Measurements from ENCODE around the gene UBR1. TPM values are rescaled to one million over a fixed set of nuclear protein-coding genes. Genes with fewer than 3 reads are reported as not detected.

UBR1 gene
- polyA plus RNA-seq, 1 donor from 2014 or later = 33.5 TPM

DNA sequence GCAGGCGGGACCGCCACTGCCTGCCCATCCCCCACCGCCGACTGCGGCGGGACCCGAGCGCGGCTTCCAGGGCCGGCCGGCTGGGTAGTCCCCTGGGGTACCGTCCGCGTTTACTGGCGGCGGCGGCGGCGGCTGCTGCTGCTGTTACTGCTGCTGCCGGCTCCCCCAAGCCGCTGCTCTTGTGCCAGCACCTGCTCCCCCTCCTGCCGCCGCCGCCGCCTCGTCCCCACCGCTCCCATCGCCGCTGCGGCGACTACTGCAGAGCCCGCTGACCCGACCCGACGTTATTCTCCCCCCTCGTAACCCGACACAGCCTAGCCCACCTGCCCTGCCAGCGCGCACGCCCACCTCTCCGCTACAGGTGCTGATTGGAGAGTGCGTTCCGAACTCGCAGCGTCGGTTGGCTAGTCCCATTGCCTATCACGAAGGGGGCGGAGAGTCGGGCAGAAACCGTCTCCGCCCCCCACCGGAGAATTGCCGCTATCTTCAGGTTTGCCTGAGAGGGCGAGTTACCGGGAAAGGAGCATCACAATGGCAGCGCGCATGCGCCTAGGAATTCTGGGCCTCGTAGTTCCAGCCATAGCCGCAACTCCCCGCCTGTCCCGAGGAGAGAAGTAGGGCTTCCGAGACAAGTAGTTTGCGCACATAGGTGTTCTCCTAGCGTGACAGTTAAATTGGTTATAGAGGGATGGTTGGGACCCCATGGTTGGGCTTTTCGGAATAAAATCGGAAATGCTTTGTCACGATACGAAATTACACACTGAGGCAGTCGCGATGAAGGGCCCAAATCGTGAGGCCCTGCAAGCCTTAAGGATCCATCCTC is 185.1 kb downstream of the UBR1 start, which contains the start of gene TTBK2:
Gene TTBK2, minus strand, starts transcription at position 260 of the 823 bp plus-strand sequence. CDS start 42,161 bp downstream, outside the sequence.
- Histone ChIP-seq H2AFZ (ENCODE audit: low read depth, low read length) (peak within 1 kb of the TSS; percentile 77), H3K9me2 (ENCODE audit: insufficient read depth, low read length) (no peaks in the 10 kb centered on the region), H3K4me2 (ENCODE audit: low read length) (peak within 1 kb of the TSS; percentile 76), H3F3A (ENCODE audit: insufficient read depth, low read length, poor library complexity, severe bottlenecking) (no peaks in the 10 kb centered on the region), H3K27me3 (ENCODE audit: insufficient read depth, low read depth, low read length) (no peaks in the 10 kb centered on the region), H4K20me1 (ENCODE audit: insufficient read depth) (no peaks in the 10 kb centered on the region), H3K36me3 (ENCODE audit: insufficient read depth, low read length) (no peaks in the 10 kb centered on the region), H3K4me3 (ENCODE audit: low read length) (peak within 1 kb of the TSS; percentile 80), H3K9me3 (ENCODE audit: low read length) (no peaks in the 10 kb centered on the region), H3K9ac (ENCODE audit: low read length) (peak within 1 kb of the TSS; percentile 78), H3K79me2 (replicated peaks; ENCODE audit: insufficient read depth, low read length) (peaks cover 32% of the 10 kb centered on the region), H3K27ac (ENCODE audit: low read length) (peak within 1 kb of the TSS; percentile 79)
- TF ChIP-seq POLR2AphosphoS5 (IDR thresholded peaks at IDR 0.05) (peak; percentile 87), EP300 (conservative IDR thresholded peaks at IDR 0.05; ENCODE audit: poor library complexity, severe bottlenecking) (peak; percentile 15), RAD21 (conservative IDR thresholded peaks at IDR 0.05) (no peak), MXI1 (conservative IDR thresholded peaks at IDR 0.05; ENCODE audit: poor library complexity, severe bottlenecking) (peak; percentile 50)
- TF ChIP-seq, protein P1, sequence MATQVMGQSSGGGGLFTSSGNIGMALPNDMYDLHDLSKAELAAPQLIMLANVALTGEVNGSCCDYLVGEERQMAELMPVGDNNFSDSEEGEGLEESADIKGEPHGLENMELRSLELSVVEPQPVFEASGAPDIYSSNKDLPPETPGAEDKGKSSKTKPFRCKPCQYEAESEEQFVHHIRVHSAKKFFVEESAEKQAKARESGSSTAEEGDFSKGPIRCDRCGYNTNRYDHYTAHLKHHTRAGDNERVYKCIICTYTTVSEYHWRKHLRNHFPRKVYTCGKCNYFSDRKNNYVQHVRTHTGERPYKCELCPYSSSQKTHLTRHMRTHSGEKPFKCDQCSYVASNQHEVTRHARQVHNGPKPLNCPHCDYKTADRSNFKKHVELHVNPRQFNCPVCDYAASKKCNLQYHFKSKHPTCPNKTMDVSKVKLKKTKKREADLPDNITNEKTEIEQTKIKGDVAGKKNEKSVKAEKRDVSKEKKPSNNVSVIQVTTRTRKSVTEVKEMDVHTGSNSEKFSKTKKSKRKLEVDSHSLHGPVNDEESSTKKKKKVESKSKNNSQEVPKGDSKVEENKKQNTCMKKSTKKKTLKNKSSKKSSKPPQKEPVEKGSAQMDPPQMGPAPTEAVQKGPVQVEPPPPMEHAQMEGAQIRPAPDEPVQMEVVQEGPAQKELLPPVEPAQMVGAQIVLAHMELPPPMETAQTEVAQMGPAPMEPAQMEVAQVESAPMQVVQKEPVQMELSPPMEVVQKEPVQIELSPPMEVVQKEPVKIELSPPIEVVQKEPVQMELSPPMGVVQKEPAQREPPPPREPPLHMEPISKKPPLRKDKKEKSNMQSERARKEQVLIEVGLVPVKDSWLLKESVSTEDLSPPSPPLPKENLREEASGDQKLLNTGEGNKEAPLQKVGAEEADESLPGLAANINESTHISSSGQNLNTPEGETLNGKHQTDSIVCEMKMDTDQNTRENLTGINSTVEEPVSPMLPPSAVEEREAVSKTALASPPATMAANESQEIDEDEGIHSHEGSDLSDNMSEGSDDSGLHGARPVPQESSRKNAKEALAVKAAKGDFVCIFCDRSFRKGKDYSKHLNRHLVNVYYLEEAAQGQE (IDR thresholded peaks at IDR 0.05; ENCODE audit: borderline replicate concordance) = no peak
- TF ChIP-seq, protein P2, sequence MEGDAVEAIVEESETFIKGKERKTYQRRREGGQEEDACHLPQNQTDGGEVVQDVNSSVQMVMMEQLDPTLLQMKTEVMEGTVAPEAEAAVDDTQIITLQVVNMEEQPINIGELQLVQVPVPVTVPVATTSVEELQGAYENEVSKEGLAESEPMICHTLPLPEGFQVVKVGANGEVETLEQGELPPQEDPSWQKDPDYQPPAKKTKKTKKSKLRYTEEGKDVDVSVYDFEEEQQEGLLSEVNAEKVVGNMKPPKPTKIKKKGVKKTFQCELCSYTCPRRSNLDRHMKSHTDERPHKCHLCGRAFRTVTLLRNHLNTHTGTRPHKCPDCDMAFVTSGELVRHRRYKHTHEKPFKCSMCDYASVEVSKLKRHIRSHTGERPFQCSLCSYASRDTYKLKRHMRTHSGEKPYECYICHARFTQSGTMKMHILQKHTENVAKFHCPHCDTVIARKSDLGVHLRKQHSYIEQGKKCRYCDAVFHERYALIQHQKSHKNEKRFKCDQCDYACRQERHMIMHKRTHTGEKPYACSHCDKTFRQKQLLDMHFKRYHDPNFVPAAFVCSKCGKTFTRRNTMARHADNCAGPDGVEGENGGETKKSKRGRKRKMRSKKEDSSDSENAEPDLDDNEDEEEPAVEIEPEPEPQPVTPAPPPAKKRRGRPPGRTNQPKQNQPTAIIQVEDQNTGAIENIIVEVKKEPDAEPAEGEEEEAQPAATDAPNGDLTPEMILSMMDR (IDR thresholded peaks at IDR 0.05; ENCODE audit: poor library complexity, severe bottlenecking) = peak; percentile 73

DNA sequence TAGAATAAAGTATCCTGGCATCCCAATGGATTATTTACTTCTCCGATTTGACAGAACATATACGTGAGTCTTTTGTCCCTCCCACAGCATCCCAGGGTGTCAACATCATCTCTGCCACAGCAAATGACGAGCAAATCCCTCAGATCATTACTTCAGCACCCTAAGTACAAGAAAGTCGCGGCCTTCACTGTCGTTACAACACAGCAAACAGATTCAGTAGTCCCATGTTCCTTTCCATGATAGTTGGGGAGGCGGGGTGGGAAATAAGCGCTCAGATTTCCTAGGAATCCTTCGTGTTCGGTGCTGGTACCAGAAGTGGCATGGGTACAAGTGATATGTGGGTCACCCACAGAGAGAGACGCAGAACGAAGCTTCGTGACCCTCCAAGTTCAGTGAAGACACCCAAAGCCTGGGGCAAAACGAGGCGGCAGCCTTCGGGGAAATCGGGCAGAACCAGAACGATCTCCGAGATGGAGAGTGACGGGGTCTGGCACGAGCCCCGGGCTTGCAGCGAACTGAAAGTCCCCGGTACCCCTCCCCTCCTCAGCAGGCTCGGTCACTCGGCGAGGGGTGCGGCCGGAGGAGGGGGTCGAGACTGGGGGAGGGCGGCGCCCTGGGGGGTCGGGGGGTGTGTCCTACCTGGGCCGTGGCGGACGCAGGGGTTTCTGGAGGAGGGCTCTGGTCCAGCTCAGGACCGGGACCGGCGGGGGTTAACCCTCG is 185.9 kb downstream of the UBR1 start:
- peak overlapping the region; percentile 47 for H2AFZ ChIP-seq (ENCODE audit: low read depth, low read length)

More for the DNA sequence above, 185.9 kb downstream of the UBR1 start:
- H3K9ac ChIP-seq (ENCODE audit: low read length) = peak overlapping the region; percentile 78
- H3K4me3 ChIP-seq (ENCODE audit: low read length) = peak overlapping the region; percentile 80
- no peaks in the 10 kb centered on the region for H3K36me3 ChIP-seq (ENCODE audit: insufficient read depth, low read length)
- H3K9me3 ChIP-seq (ENCODE audit: low read length) = no peaks in the 10 kb centered on the region
- H3K4me2 ChIP-seq (ENCODE audit: low read length) = peak overlapping the region; percentile 71
- peak overlapping the region; percentile 79 for H3K27ac ChIP-seq (ENCODE audit: low read length)
- no peaks in the 10 kb centered on the region for H4K20me1 ChIP-seq (ENCODE audit: insufficient read depth)
- no peaks in the 10 kb centered on the region for H3F3A ChIP-seq (ENCODE audit: insufficient read depth, low read length, poor library complexity, severe bottlenecking)
- H3K27me3 ChIP-seq (ENCODE audit: insufficient read depth, low read depth, low read length) = no peaks in the 10 kb centered on the region
- peaks cover 35% of the 10 kb centered on the region for H3K79me2 ChIP-seq (replicated peaks; ENCODE audit: insufficient read depth, low read length)
- peak; percentile 21 for TF ChIP-seq TAF1 (IDR thresholded peaks at IDR 0.05; ENCODE audit: low read depth)
- no peak for TF ChIP-seq EZH2 (IDR thresholded peaks at IDR 0.05; ENCODE audit: borderline replicate concordance, insufficient read depth, low read length, poor library complexity, severe bottlenecking)
- TF ChIP-seq, protein P2 (IDR thresholded peaks at IDR 0.05; ENCODE audit: poor library complexity, severe bottlenecking) = no peak
- no peak for TF ChIP-seq EP300 (conservative IDR thresholded peaks at IDR 0.05; ENCODE audit: poor library complexity, severe bottlenecking)
- TF ChIP-seq, protein P1 (IDR thresholded peaks at IDR 0.05; ENCODE audit: borderline replicate concordance) = peak; percentile 49
- TF ChIP-seq SMC3 (conservative IDR thresholded peaks at IDR 0.05; ENCODE audit: poor library complexity) = no peak
- peak; percentile 35 for TF ChIP-seq MXI1 (conservative IDR thresholded peaks at IDR 0.05; ENCODE audit: poor library complexity, severe bottlenecking)
- no peak for TF ChIP-seq RAD21 (conservative IDR thresholded peaks at IDR 0.05)
- no peak for TF ChIP-seq POLR2AphosphoS5 (IDR thresholded peaks at IDR 0.05)
- H3K9me2 ChIP-seq (ENCODE audit: insufficient read depth, low read length) = no peaks in the 10 kb centered on the region
